Brain pericyte (primary cell): ENCODE measurements around the gene ETV5.

Experiments used
- DNase-seq: peaks from one replicate; pipeline ENCODE4 v3.0.0-alpha.2; 2012; ENCODE audit warnings: low read depth, low spot score

ETV5 gene

DNA sequence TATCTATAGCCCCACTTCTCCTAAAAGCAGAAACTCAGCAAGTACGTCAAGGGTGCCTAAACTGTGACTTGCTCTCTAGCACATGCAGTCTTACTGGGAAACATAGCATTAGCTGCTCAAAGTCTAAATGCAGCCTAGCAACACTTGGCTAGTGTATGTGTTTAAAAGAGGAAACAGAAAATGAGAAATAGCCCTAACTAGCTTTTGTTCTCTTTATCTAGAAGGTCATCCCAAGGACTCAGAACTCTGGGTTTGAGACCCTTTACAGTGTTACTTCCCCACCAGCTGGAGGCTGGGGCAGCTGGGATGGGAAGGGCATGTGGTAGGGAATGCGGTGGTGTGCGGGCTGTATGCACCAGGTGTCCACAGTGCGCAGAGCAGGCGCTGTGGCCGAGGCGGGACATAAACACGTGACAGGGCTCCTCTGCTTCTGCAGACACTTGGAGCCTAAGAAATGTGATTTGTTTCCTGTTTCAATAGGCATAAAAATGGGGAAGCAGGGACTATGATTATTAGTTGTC, 13.3 kb downstream of the ETV5 start:
- no peak for DNase-seq

DNA sequence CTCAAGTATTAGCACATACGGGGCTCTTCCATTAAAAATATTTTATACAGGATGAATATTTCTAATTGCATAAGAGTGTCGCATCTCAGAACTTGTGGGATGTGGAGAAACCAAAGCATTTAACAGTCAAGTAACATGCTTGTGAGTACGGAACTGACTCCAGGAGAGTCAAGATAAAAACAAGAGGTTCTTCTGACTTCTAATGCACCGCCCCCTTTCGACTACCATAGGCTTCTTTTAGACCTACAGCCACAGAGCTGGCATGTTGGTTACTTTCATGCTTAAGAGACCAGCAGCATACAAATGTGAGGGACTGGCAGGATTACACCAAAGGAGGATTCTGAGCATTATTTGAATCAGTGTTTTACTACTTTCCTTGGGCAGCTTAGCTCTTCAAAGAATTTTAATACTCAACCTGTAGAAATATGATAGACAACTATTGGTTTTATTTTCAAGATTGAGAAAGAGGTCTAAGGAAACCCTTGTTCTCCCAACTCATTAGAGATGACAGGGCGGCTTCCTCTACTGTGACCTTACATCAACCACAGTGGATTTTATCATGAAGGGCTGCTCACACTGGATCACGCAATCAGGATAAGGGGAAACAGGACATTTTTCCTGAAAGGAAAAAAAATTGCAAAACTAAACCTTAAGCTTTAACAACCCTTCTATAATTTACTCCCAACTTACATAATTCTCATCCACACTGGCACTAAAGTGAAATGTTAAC, 14.0 kb downstream of the ETV5 start:
- no peak for DNase-seq

DNA sequence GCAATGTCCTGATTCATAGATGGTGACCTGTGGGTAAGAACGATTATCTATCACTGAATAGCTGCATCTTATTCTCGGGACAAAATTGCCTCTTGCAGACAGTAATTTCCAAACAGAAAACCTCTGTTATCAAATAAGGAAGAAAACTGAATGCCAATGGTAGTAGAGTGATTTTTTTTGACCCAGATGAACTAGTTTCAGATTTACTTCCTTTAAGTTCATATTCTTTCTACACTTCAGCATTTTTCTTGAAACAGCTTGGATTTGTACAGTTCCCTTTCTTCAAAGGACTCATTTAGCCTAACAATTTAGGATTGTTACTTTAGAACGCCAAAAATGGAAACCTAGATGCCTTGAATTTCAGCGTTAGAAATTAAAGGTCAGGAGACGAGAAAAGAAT, 14.6 kb downstream of the ETV5 start:
- no peak for DNase-seq

DNA sequence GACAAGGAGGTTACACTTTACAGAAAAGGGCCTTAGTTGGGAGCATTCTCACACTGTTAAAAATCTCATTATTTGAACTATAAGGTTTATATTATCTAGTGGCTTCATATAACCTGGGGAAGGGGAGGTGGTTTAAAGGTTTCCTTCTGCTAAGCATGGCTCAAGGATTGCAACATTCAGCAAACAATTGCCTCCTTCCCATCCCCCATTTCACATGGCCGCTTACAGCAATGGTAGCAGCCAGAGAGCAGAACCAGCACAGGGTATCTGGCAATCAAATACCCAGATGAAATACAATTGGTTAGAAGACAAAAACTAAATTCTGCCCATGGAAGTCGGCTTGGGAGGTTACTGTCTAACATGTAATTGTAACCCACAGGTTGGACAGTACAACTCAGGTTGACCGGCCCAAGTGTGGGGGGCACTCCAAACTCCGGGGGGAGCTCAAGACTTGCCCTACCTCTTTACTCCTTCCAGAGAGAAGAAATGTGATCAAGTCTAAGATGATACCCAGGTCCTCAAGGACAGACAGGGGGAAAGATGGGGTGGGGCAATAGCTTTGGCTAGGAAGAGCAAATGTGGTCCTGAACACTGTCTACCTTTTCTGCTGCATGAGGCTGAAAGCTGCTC, 15.5 kb downstream of the ETV5 start:
- no peak for DNase-seq

DNA sequence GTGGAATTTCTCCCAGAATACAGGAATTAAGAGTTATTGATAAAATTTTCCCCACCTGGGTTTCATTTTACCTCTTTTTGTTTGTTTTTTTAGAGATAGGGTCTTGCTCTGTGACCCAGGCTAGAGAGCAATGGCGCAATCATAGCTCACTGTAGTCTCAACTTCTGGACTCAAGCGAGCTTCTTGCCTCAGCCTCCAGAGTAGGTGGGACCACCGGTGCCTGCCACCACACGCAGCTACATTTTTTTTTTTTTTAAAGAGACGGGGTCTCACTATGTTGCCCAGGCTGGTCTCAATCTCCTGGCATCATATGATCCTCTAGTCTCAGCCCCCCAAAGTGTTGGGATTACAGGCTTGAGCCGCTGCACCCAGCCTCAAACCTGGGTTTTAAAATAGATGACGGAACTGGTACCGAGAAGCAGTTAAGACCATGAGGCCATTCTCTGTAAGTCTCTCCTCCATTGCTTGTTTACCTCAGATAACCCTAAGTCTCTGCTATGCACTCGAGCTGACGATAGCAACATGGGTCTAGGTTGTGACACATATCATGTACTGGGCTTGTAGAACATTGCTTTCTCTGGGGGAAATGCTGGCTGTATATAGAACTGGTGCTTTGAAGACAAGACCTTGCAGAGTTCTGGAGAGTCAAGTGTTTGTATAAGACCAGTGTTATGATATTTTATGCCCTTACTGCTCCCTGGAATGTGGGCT, 16.4 kb downstream of the ETV5 start:
- DNase-seq = no peak

DNA sequence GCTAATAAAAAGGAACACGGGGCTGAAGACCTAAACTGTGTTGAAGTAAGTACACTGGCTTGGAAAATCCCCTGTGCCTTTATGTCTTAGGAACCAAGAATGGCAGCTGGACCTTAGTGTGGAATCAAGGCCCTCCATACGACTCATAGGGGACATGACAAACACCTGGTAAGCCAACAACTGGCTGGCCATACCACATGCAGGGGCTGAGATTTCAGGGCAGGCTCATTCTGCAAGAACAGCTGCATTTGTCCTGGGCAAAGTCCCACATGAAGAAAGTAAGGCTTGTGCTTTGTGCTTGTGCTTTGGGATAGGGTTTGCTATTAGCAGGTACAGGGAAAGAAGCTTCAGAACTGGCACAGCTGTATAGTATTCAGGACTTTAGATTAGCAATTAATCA, 18.0 kb downstream of the ETV5 start:
- no peak for DNase-seq

DNA sequence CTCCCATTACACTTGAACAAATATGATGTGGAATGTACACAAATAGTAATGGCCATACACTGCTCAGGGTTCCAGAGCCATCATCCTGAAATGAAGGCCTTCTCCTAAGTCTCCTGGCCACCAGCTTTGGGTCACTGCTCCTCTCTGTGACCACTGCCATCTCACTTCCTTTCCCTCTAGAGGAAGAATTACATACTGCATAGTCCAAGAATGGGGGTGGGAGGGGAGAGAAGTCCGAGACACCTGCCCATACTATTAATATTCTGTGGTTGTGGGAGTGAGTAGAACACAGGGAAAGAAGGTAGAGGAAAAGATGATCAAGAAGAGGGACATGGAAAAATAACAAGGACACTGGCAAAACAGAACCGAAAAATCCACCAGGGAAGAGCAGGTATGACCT, 20.6 kb downstream of the ETV5 start:
- no peak for DNase-seq

DNA sequence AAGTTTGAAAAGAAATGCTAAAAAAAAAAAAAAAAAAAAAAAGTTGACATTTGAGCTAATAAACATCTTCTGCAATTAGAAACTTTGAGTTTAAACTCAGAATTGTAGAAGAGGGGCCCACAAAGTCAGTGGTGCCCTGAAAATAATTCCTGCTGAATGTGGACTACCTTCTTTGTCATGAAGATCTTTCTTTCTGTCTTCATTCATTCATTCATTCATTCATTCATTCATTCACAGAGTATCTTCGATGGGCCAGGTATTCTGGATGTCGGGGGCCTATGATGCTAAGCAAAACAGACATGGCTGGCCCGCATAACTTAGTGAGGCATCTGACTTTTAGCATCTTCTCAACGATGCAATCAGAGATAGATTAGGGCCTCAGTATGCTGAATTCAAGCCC, 24.6 kb downstream of the ETV5 start:
- DNase-seq = no peak

DNA sequence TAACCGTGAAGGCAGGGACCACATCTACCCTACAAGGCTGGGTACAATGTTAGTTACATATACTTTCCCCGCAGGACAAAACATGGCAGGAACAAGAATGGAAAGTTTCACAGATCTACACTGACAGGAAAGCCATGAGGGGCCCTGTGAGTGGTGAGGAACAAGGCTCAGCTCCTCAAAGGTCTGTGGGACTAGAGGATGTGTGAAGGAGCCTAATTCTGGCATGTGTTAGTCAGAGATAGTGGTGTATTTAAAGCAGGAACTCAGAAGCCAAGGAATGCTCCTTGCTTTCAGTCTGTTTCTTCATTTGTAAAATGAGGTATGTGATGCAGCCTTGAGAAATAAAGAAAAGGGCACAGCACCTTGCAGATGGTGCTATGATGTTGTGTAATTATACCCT, 25.1 kb downstream of the ETV5 start:
- DNase-seq = no peak

DNA sequence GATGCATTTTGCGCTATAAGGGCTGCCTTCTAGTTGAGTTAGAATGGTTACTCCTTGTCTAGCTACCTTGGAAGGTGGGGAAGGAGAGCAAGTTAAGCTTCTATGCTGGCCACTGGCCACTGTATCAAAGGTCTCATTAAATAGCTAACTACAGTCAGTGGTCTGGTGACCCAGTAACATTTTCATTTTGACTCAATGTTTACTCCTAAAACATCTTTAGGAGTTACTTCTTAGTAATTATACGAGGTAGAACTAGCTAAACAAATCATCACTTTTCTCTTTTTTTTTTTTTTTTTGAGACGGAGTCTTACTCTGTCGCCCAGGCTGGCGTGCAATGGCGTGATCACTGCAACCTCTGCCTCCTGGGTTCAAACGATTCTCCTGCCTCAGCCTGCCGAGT, 26.7 kb downstream of the ETV5 start:
- DNase-seq = no peak

DNA sequence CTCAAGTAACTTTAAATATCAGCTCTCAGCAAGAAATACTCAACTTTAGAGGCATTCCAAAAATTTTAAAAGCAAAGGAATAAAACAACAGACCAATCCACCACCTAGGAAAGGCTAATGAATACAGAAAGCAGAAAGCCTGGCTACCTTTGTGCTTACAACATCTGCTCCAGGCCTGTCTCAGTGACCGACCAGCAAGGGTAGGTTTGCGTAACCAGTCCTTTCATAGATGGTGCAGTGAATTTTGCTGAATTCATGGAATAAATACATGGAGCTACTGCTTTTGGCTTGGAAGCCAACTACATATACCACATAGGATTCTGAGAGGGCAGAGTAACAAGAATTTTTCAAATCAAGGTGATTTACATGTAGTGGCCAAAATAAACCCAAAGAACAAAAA, 27.2 kb downstream of the ETV5 start:
- DNase-seq = no peak

DNA sequence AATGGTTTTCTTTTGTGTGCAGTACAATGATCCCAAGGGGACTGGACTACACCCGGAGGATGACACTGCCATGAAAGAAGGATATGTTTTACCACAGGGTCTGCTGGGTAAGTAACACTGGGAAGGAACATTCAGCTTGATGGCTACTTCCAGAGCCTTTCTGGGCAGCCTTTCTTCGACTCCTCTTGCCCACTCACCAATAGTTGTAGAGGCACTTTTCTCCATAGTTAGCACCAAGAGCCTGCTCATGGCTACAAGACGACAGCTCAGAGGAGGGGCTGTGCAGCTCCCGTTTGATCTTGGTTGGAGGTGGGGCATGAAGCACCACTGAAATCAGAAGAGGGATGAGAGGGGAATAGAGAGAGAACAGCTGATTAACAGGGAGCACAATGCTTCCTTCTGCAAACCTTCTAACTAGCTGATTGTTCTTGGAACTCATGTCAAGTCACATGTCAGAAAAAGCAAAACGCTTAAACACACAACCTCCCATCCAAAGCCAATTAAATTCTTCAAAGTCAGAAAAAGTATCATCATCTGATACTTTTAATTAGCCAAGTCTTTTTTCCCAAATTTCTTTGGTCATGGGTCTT, 27.9 kb downstream of the ETV5 start:
- DNase-seq = no peak

DNA sequence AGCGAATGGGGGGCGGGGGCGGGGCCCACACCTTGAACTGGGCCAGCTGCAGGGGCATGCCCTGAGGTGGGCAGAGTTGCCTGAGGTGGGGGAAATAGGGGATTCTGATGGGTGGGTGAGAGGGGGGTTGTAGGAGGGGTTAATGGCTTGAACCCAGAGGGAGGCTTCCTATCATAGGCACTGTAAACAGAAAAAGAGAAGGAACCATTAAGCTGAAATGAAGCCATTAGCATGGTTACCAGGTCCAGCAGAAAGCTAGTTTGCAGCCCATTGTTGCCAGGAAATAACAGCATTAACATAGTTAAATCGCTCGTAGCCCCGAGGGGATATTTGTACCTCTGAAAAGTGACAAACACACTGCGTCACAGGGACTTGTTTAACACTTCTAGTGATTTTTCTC, 29.0 kb downstream of the ETV5 start:
- no peak for DNase-seq

DNA sequence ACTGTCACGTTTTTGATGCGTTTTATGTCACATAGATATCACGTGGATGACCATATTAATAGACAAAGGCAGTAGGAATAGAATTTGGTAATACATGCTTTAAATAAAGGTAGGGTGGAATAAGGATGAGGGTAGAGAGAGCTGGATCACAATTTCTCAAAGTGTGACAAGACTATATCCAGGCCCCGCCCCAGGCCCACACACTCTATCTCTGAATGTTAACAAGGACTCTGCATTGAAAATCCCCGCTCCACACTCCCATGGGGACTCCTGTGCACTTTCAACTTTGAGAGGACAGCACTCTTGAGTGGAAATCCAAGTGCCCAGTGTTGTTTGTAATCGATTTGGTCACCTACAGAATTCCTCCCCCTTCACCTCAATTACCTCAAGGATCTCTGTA, 31.4 kb downstream of the ETV5 start:
- no peak for DNase-seq

DNA sequence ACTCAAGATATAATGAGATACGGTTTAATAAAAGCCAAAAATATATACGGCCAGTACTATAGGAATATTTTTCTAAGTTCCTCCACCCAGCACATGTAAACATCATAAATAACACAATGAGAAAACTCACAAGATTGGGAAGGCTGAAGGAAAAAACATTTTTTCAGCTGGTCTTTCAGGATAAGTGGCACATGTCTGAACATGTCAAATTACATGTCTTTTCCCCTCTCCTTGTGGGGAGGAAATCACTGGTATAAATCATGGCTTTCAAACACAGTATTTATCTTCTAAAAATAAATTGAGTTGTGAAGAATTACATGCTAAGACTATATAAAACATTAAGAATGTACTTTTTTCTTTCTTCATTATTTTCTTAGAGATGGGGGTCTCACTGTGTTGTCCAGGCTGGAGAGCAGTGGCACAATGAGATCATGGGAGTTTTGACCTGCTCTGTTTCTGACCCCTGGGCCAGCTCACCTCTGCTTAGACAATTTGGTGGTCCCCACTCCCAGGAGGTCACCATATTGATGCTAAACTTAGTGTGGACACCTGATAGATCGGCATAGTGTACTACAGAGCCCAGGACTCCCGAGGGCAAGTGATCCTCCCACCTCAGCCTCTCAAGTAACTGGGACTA, 32.8 kb downstream of the ETV5 start:
- no peak for DNase-seq

DNA sequence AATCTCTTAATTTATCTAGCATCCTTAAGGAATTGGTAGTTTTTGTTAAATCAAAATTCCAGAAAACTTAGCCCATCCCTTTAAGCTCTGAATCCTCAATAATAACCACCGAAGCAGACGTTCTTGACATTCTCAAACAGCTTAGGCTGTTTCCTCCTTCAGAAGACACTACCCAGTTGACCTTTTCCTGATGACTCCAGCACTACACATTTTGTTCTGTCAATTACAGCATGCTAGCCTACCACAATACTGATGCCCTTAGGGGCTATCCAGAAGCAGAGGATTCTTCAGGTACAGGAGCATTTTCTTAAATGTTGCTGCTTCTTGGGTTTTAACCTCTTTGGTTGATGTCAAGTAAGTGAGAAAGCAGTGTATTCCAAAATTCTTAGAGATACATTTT, 33.4 kb downstream of the ETV5 start:
- no peak for DNase-seq

DNA sequence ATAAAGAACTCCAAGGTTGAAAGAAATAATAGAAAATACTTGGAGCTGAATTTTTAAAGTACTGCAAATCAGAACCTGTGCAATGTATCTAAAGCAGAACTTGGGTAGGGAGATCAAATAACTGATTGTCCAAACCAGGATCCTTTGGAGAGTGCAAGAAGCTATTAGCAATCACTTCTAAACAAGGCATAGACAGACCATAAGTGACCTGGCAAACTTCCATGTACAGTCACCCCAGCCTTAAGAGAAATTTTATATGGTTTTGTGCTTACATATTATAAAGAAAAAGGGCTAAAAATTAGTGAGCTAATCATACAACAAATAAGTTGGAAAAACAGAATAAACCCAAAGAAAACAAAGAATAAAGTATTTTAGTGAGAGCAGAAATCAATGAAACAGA, 35.2 kb downstream of the ETV5 start:
- DNase-seq = no peak

DNA sequence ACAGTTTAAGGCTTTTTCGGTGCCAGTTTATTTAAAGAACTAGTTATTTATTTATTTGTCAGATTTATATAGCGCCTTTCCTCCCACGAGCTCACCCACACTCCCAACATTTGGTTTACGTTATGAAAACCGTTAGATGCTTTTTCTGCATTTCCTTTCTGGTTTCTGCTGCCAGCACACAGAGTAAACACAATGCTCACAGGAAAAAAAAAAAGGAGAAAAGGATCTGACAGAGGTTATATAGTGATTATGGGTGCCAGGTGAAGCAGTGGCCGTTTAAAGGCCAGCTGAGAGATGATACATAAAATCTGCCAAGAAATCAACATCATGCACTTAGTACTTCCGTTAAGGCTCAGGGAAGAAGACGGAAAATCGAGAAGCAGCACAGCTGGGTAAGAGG, 37.9 kb downstream of the ETV5 start:
- no peak for DNase-seq

DNA sequence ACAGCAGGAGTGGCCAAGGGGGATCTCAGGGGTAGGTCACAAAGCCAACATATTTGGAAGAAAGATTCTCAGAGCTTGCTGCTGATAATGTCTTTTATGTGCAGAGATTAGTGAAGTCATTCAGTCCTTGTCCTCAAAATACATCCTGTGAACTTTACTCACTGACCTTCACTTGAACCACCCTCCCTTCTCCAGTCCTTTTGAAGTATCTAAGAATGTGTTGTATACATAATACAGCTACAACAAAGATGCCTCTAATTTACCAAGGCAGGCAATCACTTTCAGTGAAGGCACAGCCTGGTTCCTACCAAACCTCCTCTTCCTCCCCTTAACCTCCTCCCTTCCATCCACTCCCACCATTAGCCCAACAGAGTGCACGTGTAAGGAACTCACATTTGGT, 38.3 kb downstream of the ETV5 start:
- no peak for DNase-seq

DNA sequence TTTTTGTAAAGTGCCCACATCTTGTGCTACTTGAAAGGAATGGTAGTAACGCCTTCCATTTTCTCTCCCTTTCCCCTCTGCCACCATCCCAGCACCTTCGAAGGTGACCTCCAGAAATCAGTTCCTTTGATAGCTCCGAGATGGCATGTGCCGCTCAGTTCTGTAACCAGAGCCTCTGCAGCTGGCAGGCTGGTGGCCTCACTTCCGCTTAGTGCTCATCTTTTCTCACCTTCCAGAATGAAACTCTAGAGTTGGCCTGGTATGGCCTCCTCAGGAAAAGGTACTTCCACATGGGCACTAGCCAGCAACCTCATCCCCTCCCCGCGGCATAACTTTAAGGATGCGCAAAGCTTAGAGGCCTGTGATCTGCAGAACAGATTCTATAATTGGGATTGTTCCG, 38.8 kb downstream of the ETV5 start:
- no peak for DNase-seq

DNA sequence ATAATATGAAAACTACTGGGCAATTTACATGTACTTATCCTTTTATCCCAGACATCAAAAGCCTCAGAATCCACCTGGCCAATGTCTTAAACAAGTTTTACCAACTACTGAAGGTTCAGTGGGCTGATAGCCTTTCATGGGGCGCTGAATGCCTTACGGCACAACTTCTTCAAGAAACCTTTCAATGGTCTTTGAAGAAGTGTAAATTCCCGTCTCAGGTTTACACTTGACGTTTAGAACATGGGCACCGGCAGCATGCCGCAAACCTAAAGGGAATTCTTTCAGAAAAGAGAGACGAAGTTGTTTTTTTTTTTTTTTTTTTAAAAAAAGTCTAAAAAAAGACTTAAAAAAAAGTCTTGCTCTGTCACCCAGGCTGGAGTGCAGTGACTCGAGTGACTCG, 39.7 kb downstream of the ETV5 start:
- no peak for DNase-seq

DNA sequence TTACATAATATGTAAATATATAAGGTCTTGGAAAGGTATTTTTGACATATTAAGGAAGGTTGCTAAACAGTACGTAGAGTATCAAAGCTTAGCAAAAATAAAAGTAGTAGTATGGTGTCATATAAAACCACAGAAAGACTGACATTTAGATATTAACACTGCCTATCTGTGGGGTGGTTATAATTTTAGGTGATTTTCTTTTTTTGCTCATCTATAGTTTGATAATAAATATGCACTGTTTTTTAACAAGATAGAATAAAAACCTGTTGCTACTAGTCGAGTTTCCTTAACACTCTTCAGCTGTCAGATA, 40.7 kb downstream of the ETV5 start:
- no peak for DNase-seq
